ENCODE data around the gene DLGAP3.
"Not testable (repeated sequence)": the region's sequence is repeated elsewhere in the genome, so short reads cannot be mapped to it uniquely, and the experiment has no call there.

The DLGAP3 gene

DNA sequence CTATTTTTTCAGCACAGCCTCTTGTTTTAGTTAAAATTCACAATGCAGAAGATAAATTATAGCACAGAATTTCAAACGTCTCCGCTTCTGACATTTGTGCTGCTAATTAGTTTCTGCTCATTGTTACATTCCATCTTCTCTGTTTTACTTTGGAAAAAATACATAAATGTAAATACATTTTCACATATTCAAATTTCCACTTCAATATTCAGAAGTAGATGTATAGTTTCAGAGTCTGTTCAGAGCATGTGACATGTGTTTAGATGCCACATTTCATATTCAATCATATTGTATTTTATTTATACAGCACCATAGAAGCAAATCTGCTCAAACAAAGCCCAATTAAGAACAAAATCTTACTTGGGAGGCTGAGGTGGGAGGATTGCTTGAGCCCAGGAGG lies 36.1 kb upstream of the DLGAP3 start:
- peaks cover 6% of the 10 kb centered on the region for H3K27me3 Mint-ChIP-seq (ENCODE audit: low read depth)
- H3K36me3 Mint-ChIP-seq (ENCODE audit: low read depth), result no peaks in the 10 kb centered on the region
- H3K27ac Mint-ChIP-seq, result no peak overlapping the region
- peaks cover 11% of the 10 kb centered on the region for H3K9me3 Mint-ChIP-seq
- H3K4me3 Mint-ChIP-seq, result no peak overlapping the region
- TF ChIP-seq, protein P1, sequence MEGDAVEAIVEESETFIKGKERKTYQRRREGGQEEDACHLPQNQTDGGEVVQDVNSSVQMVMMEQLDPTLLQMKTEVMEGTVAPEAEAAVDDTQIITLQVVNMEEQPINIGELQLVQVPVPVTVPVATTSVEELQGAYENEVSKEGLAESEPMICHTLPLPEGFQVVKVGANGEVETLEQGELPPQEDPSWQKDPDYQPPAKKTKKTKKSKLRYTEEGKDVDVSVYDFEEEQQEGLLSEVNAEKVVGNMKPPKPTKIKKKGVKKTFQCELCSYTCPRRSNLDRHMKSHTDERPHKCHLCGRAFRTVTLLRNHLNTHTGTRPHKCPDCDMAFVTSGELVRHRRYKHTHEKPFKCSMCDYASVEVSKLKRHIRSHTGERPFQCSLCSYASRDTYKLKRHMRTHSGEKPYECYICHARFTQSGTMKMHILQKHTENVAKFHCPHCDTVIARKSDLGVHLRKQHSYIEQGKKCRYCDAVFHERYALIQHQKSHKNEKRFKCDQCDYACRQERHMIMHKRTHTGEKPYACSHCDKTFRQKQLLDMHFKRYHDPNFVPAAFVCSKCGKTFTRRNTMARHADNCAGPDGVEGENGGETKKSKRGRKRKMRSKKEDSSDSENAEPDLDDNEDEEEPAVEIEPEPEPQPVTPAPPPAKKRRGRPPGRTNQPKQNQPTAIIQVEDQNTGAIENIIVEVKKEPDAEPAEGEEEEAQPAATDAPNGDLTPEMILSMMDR (IDR thresholded peaks at IDR 0.05; ENCODE audit: unreplicated experiment in 3 of 3), result no peak
- H3K4me1 Mint-ChIP-seq, result no peaks in the 10 kb centered on the region

DNA sequence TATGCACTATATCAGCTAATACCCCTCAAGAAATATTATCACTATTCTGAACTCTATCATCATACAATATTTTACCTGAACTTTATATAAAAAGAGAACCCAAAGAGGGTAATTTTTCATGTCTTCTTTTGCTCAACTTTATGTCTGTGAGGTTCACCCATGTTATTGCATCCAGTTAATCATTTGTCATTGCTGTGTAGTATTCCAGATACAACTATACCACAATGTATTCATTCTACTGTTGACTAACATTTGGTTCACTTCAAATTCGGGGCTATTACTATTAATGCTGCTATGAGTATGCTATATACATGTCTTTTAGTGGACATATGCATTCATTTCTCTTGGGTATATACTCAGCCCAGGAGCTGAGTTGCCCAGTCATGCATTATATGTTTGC lies 21.0 kb upstream of the DLGAP3 start:
- Mint-ChIP-seq H3K4me3 (no peak overlapping the region), H3K36me3 (ENCODE audit: low read depth) (no peaks in the 10 kb centered on the region), H3K9me3 (peaks cover 4% of the 10 kb centered on the region), H3K27ac (no peak overlapping the region), H3K27me3 (ENCODE audit: low read depth) (peaks cover 9% of the 10 kb centered on the region), H3K4me1 (no peaks in the 10 kb centered on the region)
- TF ChIP-seq, protein P1 (IDR thresholded peaks at IDR 0.05; ENCODE audit: unreplicated experiment in 3 of 3), result no peak

DNA sequence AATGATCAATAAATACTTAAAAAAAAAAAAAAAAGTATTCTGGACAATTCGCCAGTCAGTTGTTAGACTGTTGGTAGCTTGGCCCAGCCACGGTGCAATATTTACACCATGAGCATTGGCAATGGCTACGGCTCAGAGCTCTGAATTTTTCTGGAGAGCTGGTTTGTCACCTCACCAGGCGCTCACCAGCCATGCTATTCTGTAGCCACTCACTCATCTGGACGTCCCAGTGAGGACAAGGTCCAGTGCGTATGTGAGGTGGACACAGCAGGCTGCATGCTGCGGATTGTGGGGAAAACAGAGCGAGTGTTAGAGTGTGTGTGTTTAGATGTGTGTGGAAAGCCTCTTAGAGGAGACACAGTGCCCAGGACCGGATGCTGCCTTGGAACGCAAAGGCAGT lies 19.3 kb upstream of the DLGAP3 start:
- not testable (repeated sequence) for H3K4me1 Mint-ChIP-seq; H3K27me3 Mint-ChIP-seq (ENCODE audit: low read depth)
- H3K27ac Mint-ChIP-seq, result peak overlapping the region in 1 of 3 experiments; percentile 39

DNA sequence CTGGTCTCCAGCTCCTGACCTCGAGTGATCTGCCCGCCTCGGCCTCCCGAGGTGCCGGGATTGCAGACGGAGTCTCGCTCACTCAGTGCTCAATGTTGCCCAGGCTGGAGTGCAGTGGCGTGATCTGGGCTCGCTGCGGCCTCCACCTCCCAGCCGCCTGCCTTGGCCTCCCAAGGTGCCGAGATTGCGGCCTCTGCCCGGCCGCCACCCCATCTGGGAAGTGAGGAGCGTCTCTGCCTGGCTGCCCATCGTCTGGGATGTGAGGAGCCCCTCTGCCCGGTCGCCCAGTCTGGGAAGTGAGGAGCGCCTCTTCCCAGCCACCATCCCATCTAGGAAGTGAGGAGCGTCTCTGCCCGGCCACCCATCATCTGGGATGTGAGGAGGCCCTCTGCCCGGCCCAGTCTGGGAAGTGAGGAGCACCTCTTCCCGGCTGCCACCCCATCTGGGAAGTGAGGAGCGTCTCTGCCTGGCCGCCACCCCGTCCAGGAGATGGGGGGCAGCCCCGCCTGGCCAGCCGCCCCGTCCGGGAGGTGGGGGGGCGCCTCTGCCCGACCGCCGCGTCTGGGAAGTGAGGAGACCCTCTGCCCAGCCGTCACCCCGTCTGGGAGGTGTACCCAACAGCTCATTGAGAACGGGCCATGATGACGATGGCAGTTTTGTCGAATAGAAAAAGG lies 18.3 kb upstream of the DLGAP3 start:
- not testable (repeated sequence) for H3K4me1 Mint-ChIP-seq; H3K36me3 Mint-ChIP-seq (ENCODE audit: low read depth); H3K4me3 Mint-ChIP-seq; H3K27me3 Mint-ChIP-seq (ENCODE audit: low read depth); H3K27ac Mint-ChIP-seq; H3K9me3 Mint-ChIP-seq

More for the DNA sequence above, 19.3 kb upstream of the DLGAP3 start:
- H3K4me3 Mint-ChIP-seq; H3K36me3 Mint-ChIP-seq (ENCODE audit: low read depth); H3K9me3 Mint-ChIP-seq: not testable (repeated sequence)

DNA sequence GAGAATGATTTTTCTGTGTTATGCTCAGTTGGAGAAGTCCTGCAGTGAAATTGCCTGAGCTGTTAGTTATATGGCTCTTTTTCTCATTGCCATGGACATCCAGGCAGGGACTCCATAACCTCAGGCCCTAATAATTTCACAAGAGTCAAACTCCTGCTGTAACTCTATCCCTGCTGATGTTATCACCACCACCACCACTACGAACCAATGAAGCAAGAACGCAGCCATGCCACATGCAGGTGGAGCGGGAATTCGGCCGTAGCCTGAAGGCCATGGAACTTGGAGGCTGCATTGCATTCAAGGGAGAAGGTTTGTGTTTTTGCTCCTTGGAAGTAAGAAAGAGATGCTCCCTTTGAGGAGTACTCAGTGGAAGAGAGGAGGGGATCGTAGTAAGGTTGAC lies 16.8 kb upstream of the DLGAP3 start:
- Mint-ChIP-seq H3K4me1 (no peaks in the 10 kb centered on the region), H3K27me3 (ENCODE audit: low read depth) (peaks cover 15% of the 10 kb centered on the region), H3K4me3 (no peak overlapping the region), H3K27ac (peak overlapping the region in 1 of 3 experiments; percentile 40), H3K36me3 (ENCODE audit: low read depth) (no peaks in the 10 kb centered on the region), H3K9me3 (peaks cover 4% of the 10 kb centered on the region)
- TF ChIP-seq, protein P1 (IDR thresholded peaks at IDR 0.05; ENCODE audit: unreplicated experiment in 3 of 3), result no peak

DNA sequence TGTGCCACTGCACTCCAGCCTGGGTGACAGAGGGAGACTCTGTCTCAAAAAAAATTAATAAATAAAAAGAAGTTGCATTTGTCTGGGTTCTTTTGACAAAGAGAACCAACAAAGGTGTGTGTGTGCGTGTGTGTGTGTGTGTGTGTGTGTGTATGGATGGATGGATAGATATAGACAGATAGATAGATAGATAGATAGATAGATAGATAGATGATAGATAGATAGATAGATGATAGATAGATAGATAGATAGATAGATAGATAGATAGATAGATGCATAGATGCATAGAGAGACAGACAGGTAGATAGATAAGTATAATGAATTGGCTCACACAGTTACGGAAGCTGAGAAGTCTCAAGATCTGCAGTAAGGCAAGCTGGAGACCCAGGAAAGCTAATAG lies 12.3 kb upstream of the DLGAP3 start:
- peaks cover 30% of the 10 kb centered on the region for H3K27me3 Mint-ChIP-seq (ENCODE audit: low read depth)
- not testable (repeated sequence) for H3K4me3 Mint-ChIP-seq; H3K9me3 Mint-ChIP-seq; H3K4me1 Mint-ChIP-seq; H3K36me3 Mint-ChIP-seq (ENCODE audit: low read depth)
- peak overlapping the region in 1 of 3 experiments; percentile 81 for H3K27ac Mint-ChIP-seq

DNA sequence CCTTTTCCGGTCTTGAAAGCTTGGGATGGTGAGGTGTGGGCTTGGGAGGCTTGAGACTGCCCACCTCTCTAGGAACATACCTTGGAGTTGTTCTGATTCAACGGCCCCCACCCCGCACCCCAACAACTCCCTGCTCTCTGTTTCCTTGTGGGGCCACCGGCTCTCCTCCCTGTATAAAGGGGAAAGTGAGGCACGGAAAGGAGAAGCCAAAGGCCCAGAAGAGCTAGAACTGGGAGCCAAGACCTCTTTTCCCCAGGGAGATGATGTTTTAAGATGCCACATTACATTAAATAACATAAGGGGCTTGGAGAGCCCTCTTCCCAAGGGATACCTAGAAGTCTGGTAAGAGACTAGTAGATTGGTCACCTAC lies 1.2 kb upstream of the DLGAP3 start:
- Mint-ChIP-seq H3K27ac (no peak overlapping the region), H3K4me1 (peaks cover 6% of the 10 kb centered on the region), H3K36me3 (ENCODE audit: low read depth) (no peaks in the 10 kb centered on the region), H3K4me3 (peak overlapping the region; percentile 67 to 71 (median 70)), H3K27me3 (ENCODE audit: low read depth) (peaks cover 83% of the 10 kb centered on the region), H3K9me3 (peaks cover 4% of the 10 kb centered on the region)
- TF ChIP-seq, protein P1 (IDR thresholded peaks at IDR 0.05; ENCODE audit: unreplicated experiment in 3 of 3), result no peak

All from nephron (organoid).